GM12878 (cell line): ENCODE results near the gene NCKAP5. TPM values are rescaled to one million over a fixed set of nuclear protein-coding genes. Genes with fewer than 3 reads are reported as not detected.

Experiments used
- ATAC-seq: fragments of 200-7000 bp; cut with Tn5 transposase; 3 replicates; pipeline ENCODE4 v1.9.1; 2020; ENCODE audit warnings: mild to moderate bottlenecking, moderate library complexity
- BruUV-seq: library from RNA; stranded (reverse); fragments of 400-500 nt; replicated peaks from 2 replicates; lab custom pipeline; 2021; lab: Mats Ljungman, UMichigan
- CTCF ChIA-PET: fragments of 300-600 bp; sonication (Branson Sonifier 250); formaldehyde crosslinking; extraction: SDS; loops from one replicate; lab custom pipeline; 2021; ENCODE audit warnings: inconsistent platforms; lab: Yijun Ruan, JAX
- POLR2A ChIA-PET: fragments of 350-600 bp; formaldehyde crosslinking; extraction: SDS; loops from one replicate; lab custom pipeline; 2021; ENCODE audit warnings: inconsistent platforms; lab: Charles Lee
- RAD21 ChIA-PET: fragments of 300-600 bp; sonication (Branson Sonifier 250); formaldehyde crosslinking; loops from one replicate; lab custom pipeline; 2023; ENCODE audit warnings: antibody characterized with exemption; ENCODE audit not compliant: unreplicated experiment; lab: Charles Lee
- SMC1A ChIA-PET: fragments of 300-600 bp; sonication (Branson Sonifier 250); formaldehyde crosslinking; loops from one replicate; lab custom pipeline; 2023; ENCODE audit not compliant: unreplicated experiment, uncharacterized antibody; lab: Charles Lee
- DNase-seq: peaks from one replicate; pipeline ENCODE4 v3.0.0-alpha.2; 2011; ENCODE audit warnings: low read depth, low spot score
- FAIRE-seq: peaks from 3 replicates; lab custom pipeline; 2011; peaks lifted over from hg19 to GRCh38; lab: Jason Lieb, UNC
- H2AFZ ChIP-seq: 2 replicates; pipeline ENCODE4 v1.6.0; 2011; ENCODE audit warnings: low read depth, low read length, control low read depth; ENCODE audit not compliant: control insufficient read depth
- H3K27ac ChIP-seq: 2 replicates; pipeline ENCODE4 v1.5.1; 2011; ENCODE audit warnings: control low read depth; ENCODE audit not compliant: control insufficient read depth, insufficient read depth
- H3K27me3 ChIP-seq, 2 experiments: replicated peaks in 1 of 2; 2 replicates each; pipeline versions ENCODE4 v1.6.0 to v1.6.1; 2011; ENCODE audit warnings: low read length in 1 of 2; ENCODE audit not compliant: control insufficient read depth in 2 of 2, insufficient read depth in 2 of 2
- H3K36me3 ChIP-seq, 2 experiments: 2 replicates each; pipeline ENCODE4 v1.5.1; 2011; ENCODE audit warnings: low read length in 1 of 2; ENCODE audit not compliant: control insufficient read depth in 2 of 2, insufficient read depth in 2 of 2
- H3K4me1 ChIP-seq: 2 replicates; pipeline ENCODE4 v1.6.1; 2011; ENCODE audit warnings: mild to moderate bottlenecking, low read length, moderate library complexity, mixed read lengths; ENCODE audit not compliant: control insufficient read depth, insufficient read depth
- H3K4me2 ChIP-seq: 2 replicates; pipeline ENCODE4 v1.6.0; 2011; ENCODE audit warnings: control low read depth; ENCODE audit not compliant: control insufficient read depth, insufficient read depth
- H3K4me3 ChIP-seq: fragments of 200-600 bp; sonication (generic); 2 replicates; pipeline ENCODE4 v1.5.1; 2016
- H3K79me2 ChIP-seq: 2 replicates; pipeline ENCODE4 v1.6.0; 2011; ENCODE audit warnings: low read length; ENCODE audit not compliant: control insufficient read depth, insufficient read depth
- H3K9ac ChIP-seq: 2 replicates; pipeline ENCODE4 v1.8.0; 2011; ENCODE audit warnings: low read length, control low read depth, mixed read lengths; ENCODE audit not compliant: control insufficient read depth, insufficient read depth
- H3K9me3 ChIP-seq: replicated peaks from 3 replicates; pipeline ENCODE4 v1.5.1; 2011; ENCODE audit warnings: mild to moderate bottlenecking, low read length; ENCODE audit not compliant: control insufficient read depth, insufficient read depth
- H4K20me1 ChIP-seq: 2 replicates; pipeline ENCODE4 v1.6.0; 2011; ENCODE audit not compliant: control insufficient read depth, insufficient read depth
- CREM ChIP-seq: IDR thresholded peaks from 2 replicates; pipeline ENCODE4 v1.6.1; 2014; ENCODE audit warnings: antibody characterized with exemption, low read depth
- IKZF2 ChIP-seq, 2 experiments: fragments of 450-650 bp; IDR thresholded peaks; 2 replicates each; pipeline ENCODE4 v1.6.1; 2017; ENCODE audit warnings: mild to moderate bottlenecking in 2 of 2, moderate library complexity in 2 of 2
- KAT2A ChIP-seq: conservative IDR thresholded peaks from 2 replicates; pipeline ENCODE4 v1.6.1; 2011; ENCODE audit warnings: low read depth, low read length; ENCODE audit not compliant: control insufficient read depth
- WGBS: methylation state at CpG from one replicate; pipeline ENCODE4 v1.1.6; 2016; ENCODE audit warnings: low lambda C conversion rate; ENCODE audit not compliant: insufficient replicate concordance, insufficient coverage; ENCODE audit errors: missing lambda C conversion rate; 5-methylcytosine and 5-hydroxymethylcytosine counted together
- in situ Hi-C: fragments of 300-500 bp; cut with MboI; formaldehyde crosslinking; loops from 9 replicates; pipeline ENCODE4 v1.14.3; 2018; ENCODE audit warnings: mixed read lengths
- intact Hi-C: fragments of 100-400 bp; cut with micrococcal nuclease; formaldehyde crosslinking; loops from one replicate; pipeline ENCODE4 v1.14.2; 2022; ENCODE audit not compliant: unreplicated experiment
- polyA plus RNA-seq, 11 experiments: library from polyadenylated mRNA; depleted of rRNA in 4 of 11; unstranded in 6 of 11; stranded (reverse) in 5 of 11; fragments of >200 nt; fragmentation: Nextera tagmentation in 4 of 11; fragmentation: Illumina TruSeq in 1 of 11; extraction: Ambion mirVana in 4 of 11; extraction: Trizol in 1 of 11; gene quantifications; 1 replicate in 1 of 11; 2 replicates in 10 of 11; pipeline versions ENCODE4 v1.2.1 to v1.2.3, GENCODE V29; 2011 to 2016; ENCODE audit warnings: inconsistent platforms in 2 of 11, missing spikeins in 2 of 11, low read depth in 1 of 11
- total RNA-seq, 4 experiments: library from RNA; depleted of rRNA in 3 of 4; stranded (reverse); fragments of >200 nt in 3 of 4; fragmentation: Illumina TruSeq in 1 of 4; extraction: Trizol in 1 of 4; gene quantifications; 2 replicates each; pipeline versions ENCODE4 v1.2.1 to v1.2.3, GENCODE V29; 2013 to 2021
- TF ChIP-seq, protein P1 (sequence below): fragments of 450-650 bp; IDR thresholded peaks from 2 replicates; pipeline ENCODE4 v1.6.1; 2016; ENCODE audit warnings: mild to moderate bottlenecking

NCKAP5 gene
- total and polyA plus RNA-seq, 10 of the 15 experiments (the other 5 are each of a cell fraction or from before 2014, with no cell fraction given), result 0.06 to 0.44 (median 0.16) TPM

DNA sequence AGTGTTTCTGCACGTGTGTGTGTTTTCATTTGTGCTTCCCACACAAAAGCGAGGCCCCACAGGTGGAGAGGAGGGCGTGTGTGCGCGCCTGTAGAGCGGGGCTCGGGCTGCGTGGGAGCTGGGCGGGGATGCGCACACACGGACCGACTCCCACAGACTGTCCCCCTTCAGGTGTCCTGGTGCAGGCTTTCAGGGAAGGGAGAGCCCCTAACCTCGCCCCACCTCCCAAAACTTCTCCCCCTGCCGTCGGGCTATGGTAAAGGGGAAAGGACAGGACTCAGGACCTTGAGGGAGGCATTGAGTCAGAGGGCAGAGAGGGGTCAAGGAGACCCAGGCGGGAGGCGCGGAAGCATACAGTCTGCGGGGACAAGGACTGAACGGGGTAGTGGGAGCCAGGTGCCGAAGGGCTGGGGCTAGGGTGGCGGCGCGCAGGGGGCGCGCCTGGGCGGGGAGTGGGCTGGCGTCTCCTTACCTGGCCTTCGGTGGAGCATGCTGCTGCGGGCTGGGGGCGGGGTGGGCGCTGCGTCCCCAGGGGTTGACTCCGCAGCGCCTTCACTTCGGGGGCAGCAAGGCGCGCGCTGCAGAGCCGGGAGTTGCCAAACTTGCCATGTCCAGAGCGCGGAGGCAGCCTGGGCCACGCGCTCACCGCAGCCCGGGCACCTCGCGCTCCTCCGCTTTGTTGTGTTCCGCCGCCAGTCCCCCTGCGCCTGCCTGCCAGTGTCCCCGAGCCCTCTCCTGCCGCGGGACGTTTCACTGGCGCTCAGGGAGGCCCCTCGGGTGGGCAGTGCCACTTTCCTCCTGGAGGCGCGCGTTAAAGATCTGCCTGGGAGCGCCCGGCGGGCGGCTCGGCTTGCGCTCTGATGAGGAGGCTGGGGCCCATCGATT lies 302.0 kb downstream of the NCKAP5 start:
- H3K27ac ChIP-seq, result no peak overlapping the region
- ChIA-PET RAD21 (interaction anchor here (1.7 kb wide), 1 partner anchor 253 kb away, joined by 3 read pairs; no protein-coding TSS in a partner anchor), CTCF (interaction anchor here (1.6 kb wide), 1 partner anchor 294 kb away, joined by 6 read pairs; no protein-coding TSS in a partner anchor), SMC1A (no interaction called here), POLR2A (no interaction called here)
- no peaks in the 10 kb centered on the region for H3K79me2 ChIP-seq
- no peak overlapping the region for H2AFZ ChIP-seq
- TF ChIP-seq, protein P1, sequence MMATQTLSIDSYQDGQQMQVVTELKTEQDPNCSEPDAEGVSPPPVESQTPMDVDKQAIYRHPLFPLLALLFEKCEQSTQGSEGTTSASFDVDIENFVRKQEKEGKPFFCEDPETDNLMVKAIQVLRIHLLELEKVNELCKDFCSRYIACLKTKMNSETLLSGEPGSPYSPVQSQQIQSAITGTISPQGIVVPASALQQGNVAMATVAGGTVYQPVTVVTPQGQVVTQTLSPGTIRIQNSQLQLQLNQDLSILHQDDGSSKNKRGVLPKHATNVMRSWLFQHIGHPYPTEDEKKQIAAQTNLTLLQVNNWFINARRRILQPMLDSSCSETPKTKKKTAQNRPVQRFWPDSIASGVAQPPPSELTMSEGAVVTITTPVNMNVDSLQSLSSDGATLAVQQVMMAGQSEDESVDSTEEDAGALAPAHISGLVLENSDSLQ, result no peak
- TF ChIP-seq IKZF2 (IDR thresholded peaks at IDR 0.05) (no peak), KAT2A (no peak), CREM (no peak)
- no peaks in the 10 kb centered on the region for H3K36me3 ChIP-seq
- no peaks in the 10 kb centered on the region for H3K4me1 ChIP-seq
- H3K9me3 ChIP-seq, result no peaks in the 10 kb centered on the region
- H3K9ac ChIP-seq, result no peak overlapping the region
- intact Hi-C loops, result no loop called here
- no peak for DNase-seq
- FAIRE-seq, result no peak
- WGBS, result 37% methylated on average over 43 of the region's 68 CpGs
- peak; percentile 48 for ATAC-seq
- no peaks in the 10 kb centered on the region; a peak in 1 of 4 replicates for H3K27me3 ChIP-seq
- no TSS peak for BruUV-seq
- in situ Hi-C loops, result no loop called here
- H4K20me1 ChIP-seq, result no peaks in the 10 kb centered on the region
- H3K4me2 ChIP-seq, result no peak overlapping the region
- no peak overlapping the region for H3K4me3 ChIP-seq
